ENCODE results near the gene SLC25A6.
"Not testable (repeated sequence)": the region's sequence is repeated elsewhere in the genome, so short reads cannot be mapped to it uniquely, and the experiment has no call there.

Gene SLC25A6

DNA sequence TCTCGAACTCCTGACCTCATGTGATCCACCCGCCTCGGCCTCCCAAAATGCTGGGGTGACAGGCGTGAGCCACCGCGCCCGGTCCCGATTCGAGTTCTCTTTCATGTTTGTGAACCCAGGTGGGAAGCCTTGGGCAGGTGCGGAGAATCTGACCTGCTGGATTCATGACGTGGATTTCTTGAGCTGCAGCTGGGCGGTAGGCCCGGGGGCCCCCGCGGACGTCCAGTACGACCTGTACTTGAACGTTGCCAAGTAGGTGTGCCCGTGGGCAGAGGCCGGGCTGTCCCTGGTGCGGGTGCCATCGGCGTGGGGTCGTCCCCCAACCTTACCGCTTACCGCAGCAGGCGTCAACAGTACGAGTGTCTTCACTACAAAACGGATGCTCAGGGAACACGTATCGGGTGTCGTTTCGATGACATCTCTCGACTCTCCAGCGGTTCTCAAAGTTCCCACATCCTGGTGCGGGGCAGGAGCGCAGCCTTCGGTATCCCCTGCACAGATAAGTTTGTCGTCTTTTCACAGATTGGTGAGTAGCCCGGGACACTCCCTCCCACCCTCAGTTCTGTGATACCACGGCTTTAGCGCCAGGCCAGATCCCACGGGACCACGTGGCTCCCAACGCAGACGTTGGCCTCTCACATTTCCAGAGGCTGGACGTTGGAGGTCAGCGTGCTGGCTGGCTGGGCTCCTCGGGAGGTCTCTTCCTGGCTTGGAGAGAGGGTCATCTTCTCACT lies 39.8 kb downstream of the SLC25A6 start:
- DNase-seq: no peak

DNA sequence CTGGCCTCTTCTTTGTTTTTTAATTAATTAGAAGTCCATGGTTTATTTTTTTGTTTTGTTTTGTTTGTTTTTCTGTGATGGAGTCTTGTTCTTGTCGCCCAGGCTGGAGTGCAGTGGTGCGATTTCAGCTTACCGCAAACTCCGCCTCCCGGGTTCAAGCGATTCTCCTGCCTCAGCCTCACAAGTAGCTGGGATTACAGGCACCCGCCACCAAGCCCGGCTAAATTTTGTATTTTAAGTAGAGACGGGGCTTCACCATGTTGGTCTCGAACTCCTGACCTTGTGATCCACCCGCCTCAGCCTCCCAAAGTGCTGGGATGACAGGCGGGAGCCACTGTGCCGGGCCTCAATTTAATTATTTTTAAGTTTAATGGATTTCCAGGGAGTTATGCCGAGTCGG lies 42.3 kb downstream of the SLC25A6 start:
- not testable (repeated sequence) for DNase-seq

DNA sequence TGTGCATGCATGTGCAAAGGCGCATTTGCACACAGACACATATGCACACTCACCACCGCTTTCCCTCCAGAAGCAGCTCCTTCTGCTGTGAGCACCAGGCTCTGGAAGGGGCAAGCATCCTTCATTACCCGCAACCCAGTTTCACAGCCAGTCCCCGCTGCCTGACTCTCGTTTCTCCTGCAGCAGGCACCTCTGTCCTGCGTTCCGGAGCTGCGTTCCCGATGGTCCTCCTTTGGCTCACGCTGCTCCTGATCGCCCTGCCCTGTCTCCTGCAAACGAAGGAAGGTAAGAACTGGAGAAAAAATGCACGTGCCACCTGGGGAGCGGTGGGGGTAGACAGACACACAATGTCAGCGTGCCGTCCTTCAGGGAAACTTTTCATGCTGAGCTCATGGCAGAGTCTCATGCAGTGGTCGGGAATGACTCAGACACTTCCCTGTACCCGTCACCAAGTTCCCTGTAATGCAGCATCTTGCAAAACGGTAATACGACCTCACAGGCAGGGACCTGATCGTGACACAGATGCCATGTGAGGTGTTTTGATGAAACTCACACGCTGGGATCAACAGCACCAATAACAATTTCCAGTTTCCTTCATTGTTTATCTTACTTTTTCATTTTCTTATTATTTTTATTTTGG lies 50.2 kb downstream of the SLC25A6 start:
- DNase-seq: no peak

DNA sequence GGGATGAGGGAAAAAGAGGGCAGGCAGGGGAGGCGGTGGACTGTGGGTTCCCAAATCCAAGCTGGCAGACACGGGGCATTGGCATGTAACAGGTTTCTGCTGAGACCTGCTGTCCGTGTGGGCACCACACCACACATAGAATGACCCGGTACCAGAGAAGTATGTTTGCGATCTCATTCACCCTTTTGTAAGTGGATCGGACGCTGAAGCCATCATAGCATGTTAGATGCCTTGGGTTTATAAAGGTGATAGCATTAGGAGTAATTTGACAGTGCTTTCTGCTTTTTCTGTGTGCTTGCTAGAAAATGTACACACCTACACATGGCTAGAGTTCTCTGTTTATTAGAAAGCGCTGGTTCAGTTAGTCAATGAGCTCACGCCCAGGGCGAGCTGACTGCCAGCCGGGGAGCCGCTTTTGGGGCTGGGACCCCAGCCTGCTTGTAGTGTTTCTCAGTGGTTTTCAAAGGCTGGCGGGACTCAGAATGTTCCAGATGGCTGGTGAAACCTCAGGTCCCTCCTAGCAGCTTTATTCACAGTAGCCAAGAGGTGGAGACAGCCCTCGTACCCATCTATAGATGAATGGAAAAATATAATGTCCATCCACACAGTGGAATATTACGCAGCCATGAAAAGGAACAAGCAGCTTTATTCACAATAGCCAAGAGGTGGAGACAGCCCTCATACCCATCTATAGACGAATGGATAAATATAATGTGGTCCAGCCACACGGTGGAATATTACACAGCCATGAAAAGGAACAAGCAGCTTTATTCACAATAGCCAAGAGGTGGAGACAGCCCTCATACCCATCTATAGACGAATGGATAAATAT lies 54.7 kb downstream of the SLC25A6 start:
- DNase-seq: no peak

DNA sequence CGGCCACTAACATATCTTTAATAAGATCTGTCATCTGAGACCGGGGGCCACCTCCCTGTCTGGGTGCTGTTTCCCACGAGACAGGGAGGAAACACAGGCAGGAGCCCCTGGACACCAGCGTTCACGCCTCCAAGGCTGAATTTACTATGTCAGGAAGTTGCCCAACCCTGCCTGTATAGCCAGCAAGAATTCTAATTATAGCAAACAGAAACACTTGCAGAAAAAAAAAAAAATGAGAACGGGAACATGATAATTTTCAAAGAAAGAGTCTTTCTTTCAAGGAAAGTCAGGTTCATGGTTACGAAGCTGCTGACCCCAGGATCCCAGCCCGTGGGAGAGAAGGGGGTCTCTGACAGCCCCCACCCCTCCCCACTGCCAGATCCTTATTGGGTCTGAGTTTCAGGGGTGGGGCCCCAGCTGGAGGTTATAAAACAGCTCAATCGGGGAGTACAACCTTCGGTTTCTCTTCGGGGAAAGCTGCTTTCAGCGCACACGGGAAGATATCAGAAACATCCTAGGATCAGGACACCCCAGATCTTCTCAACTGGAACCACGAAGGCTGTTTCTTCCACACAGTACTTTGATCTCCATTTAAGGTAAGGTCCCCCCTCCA lies 55.5 kb downstream of the SLC25A6 start, which contains the start of gene IL3RA:
Gene IL3RA (plus strand): TSS at position 455 of the 613 bp plus-strand sequence. CDS start 4,981 bp downstream, outside the sequence.
- no peak for DNase-seq
